Measurements from ENCODE around the gene ATP13A2. TPM values are rescaled to one million over a fixed set of nuclear protein-coding genes. Genes with fewer than 3 reads are reported as not detected.
"Not testable (repeated sequence)": the region's sequence is repeated elsewhere in the genome, so short reads cannot be mapped to it uniquely, and the experiment has no call there.

ATP13A2 gene
- total RNA-seq, 4 donors from 2014 or later: 42.7 to 62.0 (median 47.3) TPM

DNA sequence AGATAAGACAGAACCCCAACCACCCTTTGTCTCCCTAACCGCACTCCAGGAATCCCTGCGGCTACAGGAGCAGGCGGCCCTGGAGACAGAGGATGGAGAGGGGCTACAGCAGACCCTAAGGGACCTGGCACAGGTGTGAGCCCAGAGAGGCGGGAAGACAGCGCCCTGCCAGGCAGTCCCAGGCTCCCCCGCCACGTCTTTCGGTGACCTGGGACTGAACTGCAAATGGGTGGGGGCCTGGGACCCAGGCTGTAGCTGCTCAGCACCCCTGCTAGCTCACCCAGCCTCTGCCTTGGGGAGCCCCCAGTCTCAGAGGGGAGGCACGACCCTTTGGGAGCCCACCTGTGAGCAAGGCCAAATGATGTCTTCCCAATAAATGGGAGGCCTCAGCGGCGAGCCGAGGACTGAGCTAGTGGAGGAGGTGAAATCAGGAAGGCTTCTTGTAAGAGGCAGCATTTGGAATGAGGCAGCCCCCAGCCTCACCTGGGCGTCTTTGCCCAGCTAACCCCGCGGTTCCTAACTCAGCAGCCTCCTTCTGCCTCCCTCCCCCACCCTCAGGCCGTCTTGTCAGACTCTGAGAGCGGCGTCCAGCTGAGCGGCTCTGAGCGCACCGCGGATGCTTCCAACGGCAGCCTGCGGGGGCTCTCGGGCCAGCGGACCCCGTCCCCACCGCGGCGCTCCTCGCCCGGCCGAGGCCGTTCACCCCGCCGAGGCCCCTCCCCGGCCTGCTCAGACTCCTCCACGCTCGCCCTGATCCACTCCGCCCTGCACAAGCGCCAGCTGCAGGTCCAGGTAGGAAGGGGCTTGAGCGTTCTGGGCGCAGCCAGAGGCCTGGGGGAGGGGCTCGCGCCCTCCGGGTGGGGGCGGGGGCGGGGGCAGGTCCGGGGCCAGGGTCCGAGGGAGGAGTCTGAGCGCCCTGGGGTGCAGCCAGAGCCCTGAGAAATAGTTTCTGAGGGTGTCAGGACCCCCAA is 73.1 kb downstream of the ATP13A2 start:
- H3K27ac ChIP-seq: no peak overlapping the region
- no peak for TF ChIP-seq EP300 (IDR thresholded peaks at IDR 0.05)
- TF ChIP-seq POLR2AphosphoS5 (IDR thresholded peaks at IDR 0.05): no peak
- TF ChIP-seq, protein P1, sequence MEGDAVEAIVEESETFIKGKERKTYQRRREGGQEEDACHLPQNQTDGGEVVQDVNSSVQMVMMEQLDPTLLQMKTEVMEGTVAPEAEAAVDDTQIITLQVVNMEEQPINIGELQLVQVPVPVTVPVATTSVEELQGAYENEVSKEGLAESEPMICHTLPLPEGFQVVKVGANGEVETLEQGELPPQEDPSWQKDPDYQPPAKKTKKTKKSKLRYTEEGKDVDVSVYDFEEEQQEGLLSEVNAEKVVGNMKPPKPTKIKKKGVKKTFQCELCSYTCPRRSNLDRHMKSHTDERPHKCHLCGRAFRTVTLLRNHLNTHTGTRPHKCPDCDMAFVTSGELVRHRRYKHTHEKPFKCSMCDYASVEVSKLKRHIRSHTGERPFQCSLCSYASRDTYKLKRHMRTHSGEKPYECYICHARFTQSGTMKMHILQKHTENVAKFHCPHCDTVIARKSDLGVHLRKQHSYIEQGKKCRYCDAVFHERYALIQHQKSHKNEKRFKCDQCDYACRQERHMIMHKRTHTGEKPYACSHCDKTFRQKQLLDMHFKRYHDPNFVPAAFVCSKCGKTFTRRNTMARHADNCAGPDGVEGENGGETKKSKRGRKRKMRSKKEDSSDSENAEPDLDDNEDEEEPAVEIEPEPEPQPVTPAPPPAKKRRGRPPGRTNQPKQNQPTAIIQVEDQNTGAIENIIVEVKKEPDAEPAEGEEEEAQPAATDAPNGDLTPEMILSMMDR (IDR thresholded peaks at IDR 0.05): no peak
- TF ChIP-seq POLR2A (IDR thresholded peaks at IDR 0.05): no peak
- 78% methylated on average over 51 of the region's 51 CpGs for WGBS
- no peaks in the 10 kb centered on the region for H3K9me3 ChIP-seq
- no peaks in the 10 kb centered on the region for H3K4me1 ChIP-seq
- no peak overlapping the region for H3K4me3 ChIP-seq
- H3K27me3 ChIP-seq: no peaks in the 10 kb centered on the region
- DNase-seq (ENCODE audit: low spot score in 2 of 2): no peak
- H3K36me3 ChIP-seq: peaks cover 71% of the 10 kb centered on the region

DNA sequence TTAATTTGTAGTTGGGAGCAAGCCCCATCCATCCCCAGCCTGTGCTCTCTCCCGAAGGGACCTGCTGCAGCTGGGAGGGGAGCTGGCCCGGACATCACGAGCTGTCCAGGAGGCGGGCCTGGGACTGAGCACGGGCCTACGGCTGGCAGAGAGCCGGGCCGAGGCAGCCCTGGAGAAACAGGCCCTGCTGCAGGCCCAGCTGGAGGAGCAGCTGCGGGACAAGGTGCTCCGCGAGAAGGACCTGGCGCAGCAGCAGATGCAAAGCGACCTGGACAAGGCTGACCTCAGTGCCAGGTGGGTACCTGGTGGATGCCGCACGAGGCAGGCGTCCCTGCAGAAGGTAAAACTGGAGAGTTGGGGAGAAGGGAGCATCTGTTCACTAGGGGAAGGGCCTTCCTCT is 75.1 kb downstream of the ATP13A2 start:
- H3K4me1 ChIP-seq; H3K4me3 ChIP-seq; H3K27ac ChIP-seq; H3K27me3 ChIP-seq; H3K9me3 ChIP-seq; DNase-seq (ENCODE audit: low spot score in 2 of 2): not testable (repeated sequence)
- peaks cover 56% of the 10 kb centered on the region for H3K36me3 ChIP-seq
- WGBS: 91% methylated on average over 16 of the region's 16 CpGs

Other genes starting within 250 kb of the ATP13A2 start
- gene RNU1-2, start 115.9 kb downstream of the ATP13A2 start, total RNA-seq: under 1 TPM; under 0.01 TPM
- 10 to 100 TPM; 27.7 to 86.4 (median 60.2) TPM for gene CROCC, start 90.0 kb downstream of the ATP13A2 start, total RNA-seq
- gene MFAP2, start 31.3 kb downstream of the ATP13A2 start, total RNA-seq: 1 to 10 TPM; 5.6 to 8.3 (median 7.1) TPM
- 10 to 100 TPM; 69.0 to 98.3 (median 90.5) TPM for gene SDHB, start 42.1 kb upstream of the ATP13A2 start, total RNA-seq
- 10 to 100 TPM; 15.4 to 27.2 (median 18.6) TPM for gene PADI2, start 107.5 kb upstream of the ATP13A2 start, total RNA-seq
- 10 to 100 TPM in 1 of 4 donors, 1 to 10 TPM in 3; 4.0 to 57.3 (median 9.1) TPM for gene PADI1, start 193.2 kb upstream of the ATP13A2 start, total RNA-seq
- gene PADI3, start 237.2 kb upstream of the ATP13A2 start, total RNA-seq: 10 to 100 TPM in 1 of 4 donors, 1 to 10 TPM in 2, not detected in 1; 2.4 to 11.2 (median 2.7) TPM